Ureter (tissue), 1 donor: Measurements from ENCODE around the gene UGT1A4. TPM values are rescaled to one million over a fixed set of nuclear protein-coding genes. Genes with fewer than 3 reads are reported as not detected.
"Not testable (repeated sequence)": the region's sequence is repeated elsewhere in the genome, so short reads cannot be mapped to it uniquely, and the experiment has no call there.

Experiments
- DNase-seq: peaks from one replicate; pipeline ENCODE4 v3.0.0-alpha.2; 2020; ENCODE audit warnings: low spot score
- total RNA-seq: library from RNA; stranded (reverse); gene quantifications from one replicate; pipeline ENCODE4 v1.2.4, GENCODE V29; 2023
- donor health status: DM: yes; HTN: yes; CAD: no.

The UGT1A4 gene
- total RNA-seq, 1 donor from 2014 or later, result 23.2 TPM

DNA sequence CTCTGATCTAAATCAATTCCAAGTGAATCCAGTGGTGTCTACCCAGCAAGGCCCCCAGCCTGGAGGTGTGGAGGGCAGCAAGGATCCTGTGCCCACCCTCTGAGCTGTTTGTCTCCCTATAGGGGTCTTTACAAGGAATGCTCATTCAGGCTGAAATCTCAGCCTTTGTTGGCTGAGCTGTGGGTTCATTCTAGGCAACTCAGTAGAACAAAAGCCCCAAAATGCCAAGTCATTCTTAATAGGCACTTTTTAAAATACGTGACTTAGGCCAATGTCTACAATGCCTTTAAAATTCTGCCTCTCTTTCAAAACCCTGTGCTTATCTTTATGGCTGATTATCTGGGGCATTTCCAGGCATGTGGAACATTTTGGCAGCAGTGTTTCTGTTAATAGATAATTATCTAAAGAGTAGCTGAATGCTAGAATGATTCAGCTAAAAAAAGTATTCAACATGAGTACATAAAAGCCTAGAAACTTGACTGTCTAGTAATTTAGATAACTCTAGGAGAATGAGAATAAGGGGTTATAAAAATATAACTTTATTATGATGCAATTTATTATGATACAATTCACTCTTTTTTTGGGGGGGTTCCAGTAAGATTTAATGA, 18.4 kb upstream of the UGT1A4 start:
- DNase-seq, result peak; percentile 66

DNA sequence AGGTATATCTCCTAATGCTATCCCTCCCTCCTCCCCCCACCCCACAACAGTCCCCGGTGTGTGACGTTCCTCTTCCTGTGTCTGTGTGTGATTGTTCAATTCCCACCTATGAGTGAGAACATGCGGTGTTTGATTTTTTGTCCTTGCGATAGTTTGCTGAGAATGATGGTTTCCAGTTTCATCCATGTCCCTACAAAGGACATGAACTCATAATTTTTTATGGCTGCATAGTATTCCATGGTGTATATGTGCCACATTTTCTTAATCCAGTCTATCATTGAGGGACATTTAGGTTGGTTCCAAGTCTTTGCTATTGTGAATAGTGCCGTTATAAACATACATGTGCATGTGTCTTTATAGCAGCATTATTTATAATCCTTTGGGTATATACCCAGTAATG, 17.7 kb upstream of the UGT1A4 start:
- not testable (repeated sequence) for DNase-seq

DNA sequence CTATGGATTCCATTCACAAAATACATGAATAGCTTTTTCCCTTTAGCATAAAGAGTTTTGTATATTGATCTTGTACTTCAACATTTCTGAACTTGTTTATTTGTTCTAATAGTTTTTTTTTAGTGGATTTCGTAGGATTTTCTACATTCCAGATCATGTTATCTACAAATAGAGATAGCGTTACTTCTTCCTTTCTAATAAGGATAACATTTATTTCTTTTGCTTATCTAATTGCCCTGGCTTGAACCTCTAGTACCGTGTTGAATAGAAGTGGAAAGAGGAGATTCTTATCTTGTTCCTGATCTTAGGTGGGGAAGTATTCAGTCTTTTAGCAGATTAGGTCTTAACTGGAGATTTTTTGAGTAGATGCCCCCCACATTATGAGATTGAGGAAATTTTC, 16.3 kb upstream of the UGT1A4 start:
- DNase-seq, result no peak

DNA sequence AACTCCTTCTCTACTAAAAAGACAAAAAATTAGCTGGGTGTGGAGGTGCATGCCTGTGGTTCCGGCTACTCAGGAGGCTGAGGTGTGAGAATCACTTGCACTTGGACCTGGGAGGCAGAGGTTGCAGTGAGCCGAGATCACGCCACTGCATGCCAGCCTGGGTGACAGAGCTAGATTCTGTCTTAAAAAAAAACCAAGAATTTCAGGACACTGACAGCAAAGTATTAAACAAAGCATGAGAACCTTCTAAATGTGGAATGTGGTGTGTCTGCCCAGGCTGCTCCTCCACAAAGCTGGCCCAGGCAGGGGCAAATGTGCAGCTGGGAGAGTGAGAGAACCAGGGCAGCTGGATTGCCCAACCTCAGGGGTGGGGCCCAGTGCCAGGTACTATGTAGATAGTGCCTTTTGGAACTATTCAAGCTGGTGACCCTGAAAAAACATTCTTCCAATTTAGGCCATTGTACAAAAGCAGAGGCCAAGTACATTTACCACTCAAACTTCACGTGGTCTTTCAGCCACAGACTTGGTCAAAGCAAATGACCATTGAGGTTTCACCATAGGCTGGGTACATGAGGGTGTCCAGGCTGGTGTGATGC, 12.5 kb upstream of the UGT1A4 start:
- peak; percentile 65 for DNase-seq

DNA sequence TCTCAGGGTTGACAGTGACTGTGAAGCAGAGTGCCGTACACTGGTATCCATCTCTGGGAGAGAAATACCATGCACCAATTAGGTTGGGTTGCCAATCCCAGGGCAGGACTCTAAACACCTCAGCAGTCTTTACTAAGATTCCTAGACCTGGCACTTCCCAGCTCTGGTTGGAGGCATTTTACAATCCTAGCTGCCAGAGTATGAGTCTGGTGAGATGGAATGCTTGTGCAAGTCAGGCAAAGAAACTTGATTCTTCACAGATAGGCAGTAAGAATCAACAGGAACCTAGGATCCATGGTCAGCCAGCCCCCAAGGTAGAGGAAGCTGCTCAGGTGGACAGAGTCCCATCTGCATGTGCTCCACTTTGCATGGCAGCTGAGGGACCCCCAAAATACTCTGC, 11.8 kb upstream of the UGT1A4 start:
- DNase-seq, result no peak

DNA sequence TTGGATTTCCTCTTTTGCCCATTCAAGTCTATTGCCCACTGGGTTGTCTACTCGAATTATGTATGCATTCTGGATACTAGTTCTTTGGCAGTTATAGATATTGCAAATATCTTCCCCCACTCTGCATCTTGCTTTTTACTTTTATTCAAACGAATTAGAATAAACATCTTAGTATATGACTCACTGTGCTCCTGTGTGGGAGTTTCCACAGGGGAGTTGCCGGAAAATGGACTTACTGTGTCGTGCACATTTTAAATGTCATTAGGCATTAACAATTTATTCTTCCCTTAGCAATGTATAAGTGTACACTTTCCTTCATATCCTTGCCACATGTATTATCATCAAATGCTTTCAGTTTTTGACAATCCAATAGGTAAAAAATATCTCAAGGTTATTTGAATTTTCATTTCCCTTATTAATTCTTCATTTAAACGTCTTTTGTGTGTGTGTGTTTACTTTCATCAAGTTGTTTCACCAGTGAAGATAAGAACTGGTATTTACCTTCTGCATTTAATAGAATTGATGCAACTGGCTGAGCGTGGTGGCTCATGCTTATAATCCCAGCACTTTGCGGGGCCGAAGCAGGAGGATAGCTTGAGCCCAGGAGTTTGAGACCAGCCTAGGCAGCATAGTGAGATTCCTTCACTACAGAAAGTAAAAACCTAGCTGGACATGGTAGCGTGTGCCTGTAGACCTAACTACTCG, 10.4 kb upstream of the UGT1A4 start:
- no peak for DNase-seq

DNA sequence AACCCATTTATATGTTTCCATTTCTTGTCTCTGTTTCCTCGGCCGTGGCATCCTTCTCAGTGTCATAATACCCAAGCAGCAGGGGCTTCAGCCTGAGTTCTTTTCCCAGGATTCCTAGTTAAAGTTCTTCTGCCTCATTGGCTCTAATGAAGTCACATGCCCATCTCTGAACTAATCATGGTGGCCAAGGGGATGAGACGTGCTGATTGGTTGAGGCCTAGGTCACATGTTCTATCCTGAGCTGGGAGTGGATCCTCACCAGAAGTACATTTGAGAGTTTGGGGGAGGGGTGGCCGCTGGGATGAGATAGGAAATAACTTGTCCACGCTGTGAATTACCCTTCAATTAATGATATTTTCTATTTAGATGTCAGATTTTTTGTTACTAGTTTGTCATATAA, 9.6 kb upstream of the UGT1A4 start:
- DNase-seq, result no peak

DNA sequence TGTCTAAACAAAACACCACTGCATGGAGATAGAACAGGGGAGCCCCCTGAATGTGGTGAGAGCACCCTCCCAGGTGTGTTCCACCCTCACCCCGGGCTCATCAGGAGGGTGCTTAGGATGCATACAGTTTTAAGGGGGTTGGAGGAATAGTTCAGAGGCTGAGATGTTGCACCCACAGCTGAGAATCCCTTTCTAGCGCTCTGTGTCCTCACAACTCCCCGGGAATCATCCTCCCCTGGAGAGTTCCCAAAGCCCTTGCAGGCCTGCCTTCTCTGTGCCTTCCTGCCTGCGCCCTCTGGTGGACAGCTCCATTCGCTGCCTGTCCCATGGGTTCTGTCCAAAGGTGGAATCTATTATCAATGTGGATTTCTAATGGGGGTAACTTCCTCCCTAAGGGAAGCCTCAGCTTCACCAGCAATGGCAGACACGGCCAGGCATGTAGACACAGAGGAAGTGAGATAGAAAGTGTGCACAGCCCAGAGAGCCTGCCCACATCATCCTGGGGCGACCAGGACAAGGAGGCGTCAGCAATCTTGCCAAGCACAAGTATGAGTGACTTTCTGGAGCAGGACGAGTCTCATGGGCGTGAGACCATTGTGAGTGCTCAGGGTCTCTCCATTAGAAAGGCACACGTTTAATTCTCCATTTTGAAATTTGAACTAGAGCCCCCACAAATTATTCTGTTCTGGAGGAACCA, 7.1 kb upstream of the UGT1A4 start:
- DNase-seq, result peak; percentile 83

DNA sequence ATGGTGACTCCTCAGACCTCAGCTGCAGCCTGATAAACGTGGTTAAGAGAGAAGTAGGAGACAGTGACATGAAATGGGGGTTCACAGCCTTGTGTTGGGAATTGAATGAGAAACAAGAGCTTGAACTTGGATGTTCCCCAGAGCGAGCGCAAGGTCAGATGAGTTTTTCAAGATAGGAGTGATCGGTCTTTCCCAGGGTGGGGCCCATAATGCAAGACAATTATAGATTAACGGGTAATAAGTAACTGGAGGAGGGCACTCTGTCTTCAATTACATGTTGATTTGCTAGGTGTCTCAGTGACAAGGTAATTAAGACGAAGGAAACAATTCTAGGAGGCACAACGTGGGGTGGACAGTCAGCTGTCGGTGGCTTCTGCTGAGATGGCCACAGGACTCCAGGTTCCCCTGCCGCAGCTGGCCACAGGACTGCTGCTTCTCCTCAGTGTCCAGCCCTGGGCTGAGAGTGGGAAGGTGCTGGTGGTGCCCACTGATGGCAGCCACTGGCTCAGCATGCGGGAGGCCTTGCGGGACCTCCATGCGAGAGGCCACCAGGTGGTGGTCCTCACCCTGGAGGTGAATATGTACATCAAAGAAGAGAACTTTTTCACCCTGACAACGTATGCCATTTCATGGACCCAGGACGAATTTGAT, 5.8 kb upstream of the UGT1A4 start, which contains the start of gene UGT1A5:
UGT1A5 (plus strand) TSS at position 297 of the 651 bp plus-strand sequence; CDS start at position 382, 85 bp downstream.
- no peak for DNase-seq

DNA sequence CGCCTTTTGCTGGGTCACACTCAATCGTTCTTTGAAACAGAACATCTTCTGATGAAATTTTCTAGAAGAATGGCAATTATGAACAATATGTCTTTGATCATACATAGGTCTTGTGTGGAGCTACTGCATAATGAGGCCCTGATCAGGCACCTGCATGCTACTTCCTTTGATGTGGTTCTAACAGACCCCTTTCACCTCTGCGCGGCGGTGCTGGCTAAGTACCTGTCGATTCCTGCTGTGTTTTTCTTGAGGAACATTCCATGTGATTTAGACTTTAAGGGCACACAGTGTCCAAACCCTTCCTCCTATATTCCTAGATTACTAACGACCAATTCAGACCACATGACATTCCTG, 5.3 kb upstream of the UGT1A4 start:
- DNase-seq, result no peak

DNA sequence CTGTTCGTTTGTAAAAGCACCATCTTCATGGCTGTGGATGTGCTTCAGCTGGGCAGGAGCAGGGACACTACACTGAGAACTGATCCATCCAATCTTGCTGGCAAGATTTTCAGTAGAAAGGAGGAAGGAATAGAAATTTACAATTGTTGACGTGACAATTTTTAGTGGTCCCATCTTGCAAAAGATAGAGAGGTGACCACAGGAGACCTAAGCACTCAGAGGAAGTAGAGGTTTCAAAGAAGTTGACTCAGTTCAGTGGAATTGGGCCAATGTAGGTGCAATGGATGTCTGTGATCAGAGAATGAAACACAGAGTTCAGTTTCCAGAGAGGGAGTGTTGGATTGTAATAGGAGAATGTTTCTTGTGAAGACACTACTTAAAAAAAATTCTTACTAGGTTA, 4.4 kb upstream of the UGT1A4 start:
- DNase-seq, result no peak

DNA sequence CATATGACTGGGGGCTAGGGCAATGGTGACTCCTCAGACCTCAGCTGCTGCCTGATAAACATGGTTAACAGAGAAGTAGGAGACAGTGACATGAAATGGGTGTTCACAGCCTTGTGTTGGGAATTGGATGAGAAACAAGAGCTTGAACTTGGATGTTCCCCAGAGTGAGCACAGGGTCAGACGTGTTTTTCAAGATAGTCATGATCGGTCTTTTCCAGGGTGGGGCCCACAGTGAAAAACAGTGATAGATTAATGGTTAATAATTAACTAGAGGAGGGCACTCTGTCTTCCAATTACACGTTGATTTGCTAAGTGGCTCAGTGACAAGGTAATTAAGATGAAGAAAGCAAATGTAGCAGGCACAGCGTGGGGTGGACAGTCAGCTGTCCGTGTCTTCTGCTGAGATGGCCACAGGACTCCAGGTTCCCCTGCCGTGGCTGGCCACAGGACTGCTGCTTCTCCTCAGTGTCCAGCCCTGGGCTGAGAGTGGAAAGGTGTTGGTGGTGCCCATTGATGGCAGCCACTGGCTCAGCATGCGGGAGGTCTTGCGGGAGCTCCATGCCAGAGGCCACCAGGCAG, 10.3 kb downstream of the UGT1A4 start, which contains the start of gene UGT1A3:
UGT1A3 (plus strand) TSS at position 320 of the 579 bp plus-strand sequence; CDS start at position 405, 85 bp downstream.
- DNase-seq, result no peak

DNA sequence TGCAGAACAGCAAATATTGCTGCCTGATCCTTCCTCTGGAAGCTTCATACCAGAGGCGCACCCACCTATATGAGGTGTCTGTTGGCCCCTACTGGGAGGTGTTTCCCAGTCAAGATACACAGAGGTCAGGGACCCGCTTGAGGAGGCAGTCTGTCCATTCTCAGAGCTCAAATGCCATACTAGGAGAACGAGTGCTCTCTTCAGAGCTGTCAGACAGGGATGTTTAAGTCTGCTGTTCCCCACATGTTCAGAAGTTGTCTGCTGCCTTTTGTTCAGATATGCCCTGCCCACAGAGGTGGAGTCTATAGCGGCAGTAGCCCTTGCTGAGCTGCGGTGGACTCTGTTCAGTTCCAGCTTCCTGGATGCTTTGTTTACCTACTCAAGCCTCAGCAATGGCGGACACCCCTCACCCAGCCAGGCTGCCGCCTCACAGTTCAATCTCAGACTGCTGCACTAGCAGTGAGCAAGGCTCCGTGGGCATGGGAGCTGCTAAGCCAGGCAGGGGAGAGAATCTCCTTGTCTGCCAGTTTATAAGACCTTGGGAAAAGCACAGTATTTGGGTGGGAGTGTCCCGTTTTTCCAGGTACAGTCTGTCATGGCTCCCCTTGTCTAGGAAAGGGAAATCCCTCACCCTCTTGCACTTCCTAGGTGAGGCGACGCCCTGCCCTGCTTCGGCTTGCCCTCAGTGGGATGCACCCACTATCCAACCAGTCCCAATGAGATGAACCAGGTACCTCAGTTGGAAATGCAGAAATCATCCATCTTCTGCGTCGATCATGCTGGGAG, 18.5 kb downstream of the UGT1A4 start:
- DNase-seq, result peak; percentile 46

DNA sequence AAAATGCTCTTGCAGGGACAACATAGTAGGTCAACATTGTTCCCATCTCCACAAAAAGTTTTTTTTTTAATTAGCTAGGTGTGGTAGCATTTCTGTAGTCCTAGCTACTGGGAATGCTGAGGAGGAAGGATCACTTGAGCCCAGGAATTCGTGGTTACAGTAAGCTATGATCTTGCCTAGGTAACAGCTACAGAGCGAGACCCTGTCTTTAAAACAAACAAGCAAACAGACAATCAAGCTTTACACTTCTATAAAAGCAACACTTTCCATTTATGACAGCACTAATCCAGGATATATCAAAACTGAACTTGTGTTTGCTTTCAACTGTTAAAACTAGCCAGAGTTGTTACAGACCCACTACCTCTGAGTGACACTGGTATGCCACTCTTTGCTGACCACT, 22.3 kb downstream of the UGT1A4 start:
- no peak for DNase-seq

DNA sequence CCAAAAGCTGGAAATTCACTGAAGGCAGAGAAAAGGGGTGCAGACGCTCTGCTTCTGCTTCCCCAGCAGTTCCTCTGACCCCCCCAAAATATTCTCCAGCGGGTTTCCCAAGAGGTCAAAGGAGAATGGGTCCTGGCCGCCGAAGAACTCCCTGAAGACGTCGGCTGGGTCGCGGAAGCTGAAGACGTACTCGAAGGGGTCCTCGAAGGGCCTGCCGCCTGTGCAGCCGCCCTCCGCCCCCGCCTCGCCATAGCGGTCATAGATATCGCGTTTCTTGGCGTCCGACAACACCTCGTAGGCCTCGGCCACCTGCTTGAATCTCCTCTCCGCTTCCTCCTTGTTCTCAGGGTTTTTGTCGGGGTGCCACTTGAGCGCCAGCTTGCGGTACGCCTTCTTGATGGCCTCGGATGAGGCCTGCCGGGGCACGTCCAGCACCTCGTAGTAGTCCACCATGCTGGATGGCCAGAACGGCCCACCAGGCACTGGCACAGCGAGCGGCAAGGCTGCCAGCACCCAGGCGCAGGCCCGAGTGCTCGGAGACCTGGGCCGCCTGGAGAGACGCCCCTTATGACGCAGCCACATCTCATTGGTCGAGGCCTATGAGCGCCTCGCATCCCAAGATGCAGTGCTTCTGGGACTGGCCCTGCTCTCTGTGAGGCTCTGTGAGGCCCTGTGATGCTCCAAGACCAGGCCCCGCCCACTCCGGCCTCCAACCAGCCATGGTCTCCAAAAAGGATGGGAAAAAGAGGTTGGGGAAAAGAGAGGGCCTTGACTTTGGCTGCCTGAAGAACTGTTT, 25.1 kb downstream of the UGT1A4 start:
- no peak for DNase-seq

DNA sequence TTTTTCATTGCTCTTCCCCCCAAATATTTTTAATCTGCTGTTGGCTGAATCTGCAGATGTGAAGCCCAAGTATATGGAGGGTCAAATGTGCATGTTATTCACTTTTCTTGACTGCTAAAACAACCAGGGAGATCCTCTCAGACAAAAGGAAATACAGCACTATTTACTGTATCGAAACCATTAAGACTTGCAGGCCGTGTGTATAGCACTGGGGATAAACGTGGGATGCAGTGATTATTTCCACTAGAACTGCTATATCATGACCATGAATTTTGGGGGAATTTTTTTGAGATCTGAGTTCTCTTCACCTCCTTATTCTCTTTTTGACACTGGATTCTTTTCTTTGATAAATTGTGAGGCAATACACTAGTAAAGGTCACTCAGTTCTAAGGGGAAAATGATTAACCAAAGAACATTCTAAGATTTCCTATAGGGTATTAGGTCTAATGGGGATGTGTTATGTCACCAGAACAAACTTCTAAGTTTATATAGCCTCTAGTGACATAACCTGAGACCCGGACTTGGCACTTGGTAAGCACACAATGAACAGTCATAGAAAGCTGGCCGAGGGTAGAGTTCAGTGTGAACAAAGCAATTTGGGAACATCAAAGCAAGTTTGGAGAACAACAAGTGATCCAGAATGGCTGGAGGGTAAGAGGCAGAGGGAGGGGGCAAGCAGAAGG, 26.7 kb downstream of the UGT1A4 start:
- DNase-seq, result no peak

DNA sequence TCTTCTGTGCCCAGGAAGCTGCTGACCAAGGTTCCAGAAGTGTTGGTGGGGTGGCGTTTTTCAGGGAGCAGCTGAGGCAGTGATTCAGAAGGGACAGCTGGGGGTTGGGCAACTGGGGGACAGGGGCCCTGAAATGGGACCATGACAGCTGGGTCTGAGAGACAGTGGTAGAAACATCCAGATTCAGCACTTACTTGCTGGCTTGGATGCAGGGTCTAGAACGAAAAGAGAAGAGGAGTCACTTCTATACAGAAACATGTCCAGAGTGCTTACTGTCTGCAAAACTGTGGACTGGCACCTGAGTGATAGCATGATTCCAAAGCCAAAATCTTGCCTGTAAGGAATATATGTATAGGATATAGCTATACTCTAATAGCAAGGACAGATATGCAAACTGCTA, 27.3 kb downstream of the UGT1A4 start:
- not testable (repeated sequence) for DNase-seq

DNA sequence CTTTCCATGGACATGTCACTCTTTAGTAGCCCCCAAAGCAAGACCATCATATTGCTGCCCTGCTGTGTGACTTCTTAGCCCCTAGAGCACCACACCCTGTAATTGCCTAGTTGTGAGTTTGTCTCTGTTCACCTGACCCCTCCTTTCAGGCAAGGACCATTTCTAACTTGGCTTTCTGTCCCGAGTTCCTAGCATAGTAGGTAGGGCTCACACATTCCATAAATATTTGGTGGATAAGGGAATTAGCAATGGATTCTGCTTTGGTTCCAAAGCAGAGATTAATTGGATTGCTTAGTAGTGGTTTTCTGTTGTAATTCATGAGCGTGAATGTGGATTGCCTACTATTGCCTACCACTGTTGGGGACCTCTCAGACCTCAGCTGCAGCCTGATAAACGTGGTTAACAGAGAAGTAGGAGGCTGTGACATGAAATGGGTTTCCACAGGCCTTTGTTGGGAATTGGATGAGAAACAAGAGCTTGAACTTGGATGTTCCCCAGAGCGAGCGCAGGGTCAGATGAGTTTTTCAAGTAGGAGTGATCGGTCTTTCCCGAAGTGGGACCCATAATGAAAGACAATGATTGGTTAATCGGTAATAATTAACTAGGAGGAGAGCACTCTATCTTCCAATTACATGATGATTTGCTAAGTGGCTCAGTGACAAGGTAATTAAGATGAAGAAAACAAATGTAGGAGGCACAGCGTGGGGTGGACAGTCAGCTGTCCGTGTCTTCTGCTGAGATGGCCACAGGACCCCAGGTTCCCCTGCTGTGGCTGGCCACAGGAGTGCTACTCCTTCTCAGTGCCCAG, 28.1 kb downstream of the UGT1A4 start:
- no peak for DNase-seq

DNA sequence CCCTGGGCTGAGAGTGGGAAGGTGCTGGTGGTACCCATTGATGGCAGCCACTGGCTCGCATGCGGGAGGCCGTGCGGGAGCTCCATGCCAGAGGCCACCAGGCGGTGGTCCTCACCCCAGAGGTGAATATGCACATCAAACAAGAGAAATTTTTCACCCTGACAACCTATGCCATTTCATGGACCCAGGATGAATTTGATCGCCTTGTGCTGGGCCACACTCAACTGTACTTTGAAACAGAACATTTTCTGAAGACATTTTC, 28.7 kb downstream of the UGT1A4 start:
- DNase-seq, result no peak
